ENCODE data around the gene USP21. TPM values are rescaled to one million over a fixed set of nuclear protein-coding genes. Genes with fewer than 3 reads are reported as not detected.
A peak's percentile ranks its signal among the peaks of the same experiment; 100 is the strongest.

USP21 gene
- total and polyA plus RNA-seq, 12 donors, result 8.8 to 24.0 (median 14.7) TPM

- no peak for DNase-seq
- Histone ChIP-seq H3K36me3 (peaks cover 0 to 54% (median 5%) of the 10 kb centered on the region in 9 donors), H3K27ac (no peak overlapping the region), H3K4me1 (peaks cover 12 to 53% (median 46%) of the 10 kb centered on the region in 9 donors), H3K4me3 (no peak overlapping the region), H3K27me3 (no peaks in the 10 kb centered on the region), H3K9me3 (no peaks in the 10 kb centered on the region)
- no peak for ATAC-seq
- 92 to 95% methylated on average over 5 of the region's 5 CpGs for WGBS, 2 donors
- no peak for TF ChIP-seq CTCF (IDR thresholded peaks at IDR 0.05)
- intact Hi-C loops (cut with DNase I), result no loop called here
Observed at GRCh38 chr1:161163793-161164192, 4.5 kb downstream of the USP21 start.

GRCh38 chr1:161164901-161165610 lies 5.8 kb downstream of the USP21 start:
- intact Hi-C loops (cut with DNase I), result loop anchor here in 1 of 10 donors (5.0 kb wide), 1 partner anchor 33 kb away; the partner anchor contains the start of gene DEDD
- DNase-seq (no peak), ATAC-seq (no peak)
- Histone ChIP-seq H3K27me3 (no peaks in the 10 kb centered on the region), H3K27ac (peak overlapping the region; percentile 86 to 94 (median 88)), H3K4me1 (peaks cover 12 to 48% (median 40%) of the 10 kb centered on the region in 9 donors), H3K36me3 (peaks cover 0 to 66% (median 5%) of the 10 kb centered on the region in 9 donors), H3K9me3 (no peaks in the 10 kb centered on the region), H3K4me3 (peak overlapping the region; percentile 62 to 92 (median 78))
- no peak for TF ChIP-seq CTCF (IDR thresholded peaks at IDR 0.05)
- WGBS, 2 donors, result 56 to 57% methylated on average over 14 of the region's 14 CpGs

GRCh38 chr1:161165742-161166668 lies 6.7 kb downstream of the USP21 start, which contains the start of gene PPOX:
PPOX (plus strand) TSS chr1:161166426; CDS start chr1:161166848, 422 bp downstream.
- ATAC-seq (peak; percentile 94 to 97 (median 96)), DNase-seq (peak; percentile 93 to 97)
- Histone ChIP-seq H3K9me3 (no peaks in the 10 kb centered on the region), H3K4me1 (peaks cover 10 to 41% (median 31%) of the 10 kb centered on the region in 9 donors), H3K27me3 (no peaks in the 10 kb centered on the region), H3K36me3 (peaks cover 0 to 71% (median 8%) of the 10 kb centered on the region in 9 donors), H3K27ac (peak within 1 kb of the TSS; percentile 86 to 94 (median 88)), H3K4me3 (peak within 1 kb of the TSS; percentile 62 to 92 (median 78))
- intact Hi-C loops (cut with DNase I), result loop anchor here in 1 of 10 donors (5.0 kb wide), 1 partner anchor 34 kb away; the partner anchor contains the start of gene DEDD
- 1% methylated on average over 54 of the region's 54 CpGs for WGBS, 2 donors
- peak in 8 of 9 donors; percentile 6 to 62 (median 45) for TF ChIP-seq CTCF (IDR thresholded peaks at IDR 0.05)
